ENCODE results near the gene SCNN1B.
"Not testable (repeated sequence)": the region's sequence is repeated elsewhere in the genome, so short reads cannot be mapped to it uniquely, and the experiment has no call there.

Gene SCNN1B

DNA sequence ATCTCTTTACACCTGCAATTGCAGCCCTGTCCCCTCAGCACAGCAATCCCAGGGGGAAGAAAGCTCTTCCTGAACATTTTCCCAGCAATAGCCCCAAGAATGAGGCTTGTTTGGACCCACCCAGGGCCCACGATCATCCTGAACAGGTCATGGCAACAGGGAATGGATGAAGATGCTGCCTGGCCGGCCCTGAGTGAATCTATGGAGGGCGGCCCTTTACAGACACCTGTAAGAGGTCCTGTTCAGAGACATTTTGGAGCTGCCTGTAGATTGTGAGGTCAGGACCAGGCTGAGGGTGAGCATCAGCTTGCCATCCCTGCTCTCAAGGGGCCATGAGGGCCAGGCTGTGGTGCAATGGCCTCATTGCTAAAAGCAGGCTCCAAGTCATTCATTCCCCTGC, 81.8 kb downstream of the SCNN1B start:
- FAIRE-seq: no peak

DNA sequence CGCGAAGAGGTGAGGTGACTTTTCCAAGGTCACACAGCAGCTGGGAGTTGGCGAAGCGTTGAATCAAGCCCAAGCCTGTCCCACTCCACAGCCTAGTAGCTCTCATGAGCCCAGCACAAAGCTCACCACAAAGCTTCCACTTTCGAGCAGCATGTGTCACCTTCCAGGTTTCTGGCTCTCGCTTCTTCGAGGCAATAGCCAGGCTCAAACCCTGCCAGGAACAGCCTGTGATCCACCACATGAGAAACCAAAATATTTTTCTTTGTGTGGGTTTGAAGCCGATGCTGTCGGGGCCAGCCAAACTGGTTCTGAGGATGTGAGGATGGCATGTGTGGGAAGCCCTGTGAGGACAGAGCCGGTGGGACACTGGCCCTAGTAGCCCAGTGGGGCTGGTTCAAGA, 82.8 kb downstream of the SCNN1B start:
- FAIRE-seq: no peak

DNA sequence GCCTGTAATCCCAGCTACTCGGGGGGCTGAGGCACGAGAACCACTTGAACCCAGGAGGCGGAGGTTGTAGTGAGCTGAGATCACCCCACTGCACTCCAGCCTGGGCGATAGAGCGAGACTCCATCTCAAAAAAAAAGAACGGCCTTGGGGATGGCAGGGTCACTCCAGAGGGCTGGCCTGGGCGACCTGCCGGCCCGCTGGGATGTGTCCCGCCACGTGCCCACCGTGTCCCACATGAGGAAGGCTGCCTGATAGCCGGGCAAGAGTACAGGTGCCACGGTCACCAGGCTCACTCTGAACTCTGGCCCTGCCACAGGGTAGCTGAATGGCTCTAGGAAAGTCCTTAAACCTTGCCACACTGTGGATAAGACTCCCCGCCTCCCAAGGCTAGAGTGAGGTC, 83.3 kb downstream of the SCNN1B start:
- no peak for FAIRE-seq

DNA sequence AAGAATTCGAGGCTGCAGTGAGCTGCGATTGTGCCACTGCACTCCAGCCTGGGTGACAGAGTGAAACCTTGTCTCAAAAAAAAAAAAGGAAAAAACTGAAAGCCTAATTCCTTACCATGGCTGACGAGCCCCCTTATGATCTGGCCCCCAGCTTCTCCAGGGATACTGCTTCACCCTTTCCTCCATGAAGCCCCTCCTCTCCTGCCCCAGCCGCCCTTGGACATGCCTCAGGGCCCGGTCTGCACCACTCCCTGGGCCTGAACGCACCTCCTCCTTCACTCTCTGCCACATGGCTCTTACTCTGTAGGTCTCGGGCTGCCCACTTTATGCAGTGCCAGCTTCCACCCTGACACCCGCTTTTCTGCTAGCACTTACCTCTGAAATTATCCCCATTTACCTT, 85.6 kb downstream of the SCNN1B start:
- FAIRE-seq: no peak

DNA sequence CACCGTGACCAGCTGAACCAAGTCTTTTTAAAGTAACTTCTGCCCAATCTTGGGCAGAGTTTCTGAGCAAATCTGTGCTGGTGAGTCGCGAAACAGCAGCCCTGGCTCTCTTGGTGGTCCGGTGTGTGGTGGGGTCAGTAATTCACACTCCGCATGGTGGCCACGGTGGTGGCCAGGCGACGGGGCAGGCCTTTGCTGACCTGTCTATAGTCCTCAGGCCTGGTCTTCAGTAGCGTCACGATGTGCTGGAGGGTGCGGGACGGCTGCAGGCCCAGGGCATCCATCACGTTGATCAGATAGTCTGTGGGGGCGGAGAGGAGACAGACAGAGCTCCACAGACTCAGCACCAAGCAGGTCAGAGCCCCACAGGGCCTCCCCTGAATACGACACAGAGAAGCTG, 86.7 kb downstream of the SCNN1B start:
- no peak for FAIRE-seq

DNA sequence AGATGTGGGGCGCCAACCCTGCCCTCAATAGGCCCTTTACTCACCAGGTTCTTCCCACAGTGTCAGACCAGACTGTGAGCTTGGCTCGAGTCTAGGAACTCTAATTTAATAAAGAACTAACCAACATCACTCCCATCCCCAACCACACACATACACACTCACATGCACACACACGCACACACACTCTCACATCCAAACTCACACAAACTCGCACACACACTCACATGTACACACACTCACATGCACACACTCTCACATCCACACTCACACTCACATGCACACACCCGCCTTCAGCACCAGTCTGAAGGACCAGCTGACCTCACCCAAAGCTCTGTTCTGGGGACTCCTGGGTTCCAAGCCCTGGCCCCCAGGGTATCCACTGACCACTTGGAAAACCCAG, 87.1 kb downstream of the SCNN1B start:
- no peak for FAIRE-seq

DNA sequence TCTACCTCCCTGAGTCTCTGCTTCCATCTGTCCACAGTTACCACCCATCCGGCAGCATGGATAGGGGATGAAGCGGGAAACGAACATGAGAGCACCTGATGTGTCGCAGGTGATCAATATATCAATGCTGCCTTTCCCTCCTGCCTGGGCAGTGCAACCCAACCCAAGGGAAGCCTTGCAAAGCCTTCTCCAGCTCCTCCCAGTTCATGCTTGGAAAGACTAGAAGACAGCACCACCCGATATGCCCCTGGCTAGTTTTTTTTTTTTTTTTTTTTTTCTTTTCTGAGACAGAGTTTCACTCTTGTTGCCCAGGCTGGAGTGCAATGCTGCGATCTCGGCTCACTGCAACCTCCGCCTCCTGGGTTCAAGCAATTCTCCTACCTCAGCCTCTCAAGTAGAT, 87.8 kb downstream of the SCNN1B start:
- not testable (repeated sequence) for FAIRE-seq

DNA sequence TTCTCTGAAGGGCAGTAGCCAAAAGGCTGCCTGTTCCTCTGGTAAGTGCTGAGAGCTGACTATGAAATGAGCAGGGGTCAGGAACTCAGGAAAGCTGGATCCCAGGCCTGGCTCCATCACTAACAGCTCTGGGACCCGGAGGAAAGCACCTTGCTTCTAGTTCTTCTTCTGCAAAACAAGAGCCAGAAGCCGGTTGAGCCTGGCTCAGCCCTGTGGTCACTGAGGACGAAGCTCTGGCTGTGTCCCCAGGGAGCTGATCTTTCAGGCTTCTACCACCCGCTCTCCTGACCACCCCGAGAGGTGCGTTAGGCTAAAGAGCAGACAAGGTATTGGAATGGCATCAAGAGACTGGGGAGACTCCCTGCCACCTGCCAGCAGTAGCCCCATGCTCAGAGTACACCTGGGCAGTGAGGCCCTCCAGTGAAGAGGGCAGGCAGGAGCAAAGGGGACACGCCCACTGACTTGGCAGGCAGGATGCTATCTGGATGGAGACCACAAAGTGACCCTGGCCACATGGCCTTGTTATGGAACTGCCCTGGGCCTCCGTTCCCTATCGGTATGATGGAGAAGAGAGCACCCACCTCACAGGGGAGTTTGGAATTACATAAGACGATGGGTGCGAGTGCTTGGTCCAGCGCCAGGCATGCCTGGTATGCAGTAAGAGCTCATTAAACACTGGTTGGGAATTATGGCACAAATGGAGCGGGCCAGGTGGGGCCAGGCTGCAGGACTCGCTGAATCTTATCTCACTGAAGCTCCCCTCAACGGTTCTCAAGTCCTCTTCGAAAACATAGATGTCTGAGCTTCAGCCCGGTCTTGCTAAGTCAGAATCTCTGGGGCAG, 89.5 kb downstream of the SCNN1B start:
- FAIRE-seq: no peak

DNA sequence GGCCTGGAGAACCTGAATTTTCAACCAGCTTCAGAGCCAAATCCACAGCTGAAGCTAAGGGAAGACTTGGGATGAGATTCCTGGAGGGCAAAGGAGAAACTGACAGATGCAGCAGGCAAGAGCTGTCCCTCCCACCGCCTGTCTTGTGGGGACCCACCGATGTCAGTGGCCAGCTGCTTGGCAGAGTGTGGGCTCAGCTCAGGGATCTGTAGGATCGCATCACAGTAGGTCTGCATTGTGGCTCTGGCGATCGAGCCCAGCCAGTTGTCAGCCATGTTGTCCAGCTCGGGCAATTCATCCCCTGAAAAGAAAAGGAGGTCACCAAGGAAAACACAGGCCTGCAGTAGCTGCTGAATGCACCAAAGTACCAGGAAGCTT, 90.1 kb downstream of the SCNN1B start:
- no peak for FAIRE-seq

DNA sequence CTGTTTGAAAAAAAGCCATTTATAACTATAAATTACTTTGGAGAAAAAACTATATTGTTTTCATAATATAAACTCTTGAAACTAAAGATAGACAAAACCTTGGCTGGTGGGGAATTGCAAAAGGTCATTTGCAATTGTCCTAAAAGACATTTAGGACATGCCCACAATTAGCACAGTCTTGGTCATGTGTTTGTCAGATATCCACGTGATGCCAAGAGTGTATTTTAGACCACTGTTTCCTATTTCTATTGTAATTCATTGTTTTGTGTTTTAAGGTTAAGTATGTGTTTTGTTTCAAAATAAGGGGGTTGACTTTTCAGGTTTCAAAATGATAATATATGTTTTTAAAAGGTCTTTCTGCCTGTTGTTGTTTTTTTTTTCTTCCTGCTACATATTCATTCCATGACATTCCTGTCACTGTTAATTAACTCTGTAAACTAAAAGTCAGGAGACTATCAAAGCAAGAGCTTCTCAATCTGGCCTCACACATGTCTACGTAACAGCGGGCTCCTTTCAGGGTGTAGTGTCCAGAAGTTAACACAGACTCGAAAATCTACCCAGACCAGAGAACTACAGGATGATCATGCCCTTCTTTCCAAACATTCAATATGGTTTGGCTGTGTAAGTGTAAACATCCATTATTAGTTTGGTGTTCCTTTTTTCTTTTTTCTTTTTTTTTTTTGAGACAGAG, 92.2 kb downstream of the SCNN1B start:
- FAIRE-seq: no peak

DNA sequence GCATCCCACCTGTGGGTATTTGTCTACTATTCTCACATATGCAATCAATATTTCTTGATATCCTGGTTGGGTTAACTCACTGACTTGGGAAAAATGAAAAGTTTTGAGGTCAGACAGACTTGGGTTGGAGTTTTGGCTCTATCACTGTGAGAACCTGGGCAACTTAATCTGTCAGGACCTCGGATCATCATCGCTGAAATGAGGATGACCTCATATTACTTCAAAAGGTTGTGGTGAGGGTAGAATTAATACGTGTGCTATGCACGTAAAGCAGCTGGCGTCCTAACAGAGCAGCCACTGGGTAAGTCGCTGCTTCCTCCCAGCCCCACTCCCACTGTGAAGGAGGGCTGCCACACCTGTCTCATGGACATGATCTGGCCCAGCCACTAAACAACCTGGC, 93.6 kb downstream of the SCNN1B start:
- FAIRE-seq: no peak

DNA sequence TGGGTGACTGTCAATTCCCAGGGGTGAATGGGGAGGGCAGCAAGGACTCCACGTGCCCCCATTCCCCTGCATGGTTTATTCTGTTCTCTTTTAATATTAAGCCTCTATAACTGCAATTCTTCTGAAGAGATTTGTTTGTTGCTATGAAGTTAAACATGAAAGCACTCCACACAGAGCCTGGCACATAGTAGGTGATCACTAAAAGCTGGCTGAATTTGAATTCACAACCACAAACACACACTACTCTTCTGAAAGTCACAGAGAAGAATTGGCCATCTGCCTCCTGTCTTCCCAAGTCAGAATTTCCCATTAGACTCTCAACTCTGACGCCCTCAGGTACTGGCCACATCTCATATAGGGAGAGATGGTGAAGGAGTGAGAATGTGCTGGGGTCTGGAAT, 95.4 kb downstream of the SCNN1B start:
- FAIRE-seq: no peak

DNA sequence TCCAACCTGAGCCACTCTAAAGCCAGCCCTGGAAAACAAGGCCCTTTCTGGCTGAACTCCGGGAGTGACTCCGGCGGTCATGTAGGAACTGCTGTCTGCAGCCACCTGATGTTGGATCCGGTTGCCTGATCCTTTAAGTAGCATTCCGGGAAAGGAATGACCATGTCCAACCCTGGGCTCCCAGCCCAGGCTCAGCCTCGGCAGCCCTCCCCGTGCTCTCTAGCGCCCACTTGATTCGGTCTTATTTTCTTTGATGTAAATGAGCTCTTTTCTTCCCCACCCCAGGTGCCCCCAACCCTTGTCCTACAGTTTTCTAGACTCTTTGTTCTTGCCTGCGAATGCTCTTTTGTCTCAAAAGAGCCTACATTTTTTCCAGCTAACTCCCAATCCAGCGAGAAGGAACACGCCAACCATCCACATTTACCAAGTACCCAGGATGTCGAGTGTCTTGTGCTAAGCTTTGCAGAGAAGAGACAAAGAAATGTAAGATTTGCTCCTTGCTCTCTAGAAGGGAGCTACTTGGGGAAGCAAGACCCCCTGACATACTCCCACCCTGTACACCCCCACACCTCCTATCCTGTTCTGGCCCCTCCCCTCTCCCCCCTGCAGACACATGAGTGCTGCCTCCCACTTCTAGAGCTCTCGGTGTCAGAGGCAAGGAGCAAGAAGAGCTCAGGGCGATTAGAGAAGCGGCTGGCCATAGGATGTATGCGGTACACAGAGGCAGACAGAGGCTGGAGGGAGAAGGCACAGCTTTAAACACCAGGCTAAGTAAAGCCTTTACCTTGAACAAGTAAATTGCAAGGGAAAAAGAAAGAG, 97.1 kb downstream of the SCNN1B start:
- no peak for FAIRE-seq

DNA sequence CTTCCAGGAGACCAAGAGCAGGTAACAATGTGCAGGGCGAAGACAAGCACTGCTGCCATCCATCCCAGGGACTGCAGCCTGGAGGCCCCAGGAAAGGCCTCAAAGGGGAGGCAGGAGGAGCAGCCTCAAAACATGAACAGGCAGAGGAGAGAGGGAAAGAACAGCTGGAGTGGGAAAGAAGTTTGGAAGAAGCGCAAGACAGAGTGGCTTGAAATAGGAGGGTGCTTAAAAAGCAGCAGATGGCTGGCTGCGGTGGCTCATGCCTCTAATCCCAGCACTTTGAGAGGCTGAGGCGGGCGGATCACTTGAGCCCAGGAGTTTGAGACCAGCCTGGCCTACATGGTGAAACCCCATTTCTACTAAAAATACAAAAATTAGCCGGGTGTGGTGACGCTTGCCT, 98.3 kb downstream of the SCNN1B start:
- FAIRE-seq: not testable (repeated sequence)

DNA sequence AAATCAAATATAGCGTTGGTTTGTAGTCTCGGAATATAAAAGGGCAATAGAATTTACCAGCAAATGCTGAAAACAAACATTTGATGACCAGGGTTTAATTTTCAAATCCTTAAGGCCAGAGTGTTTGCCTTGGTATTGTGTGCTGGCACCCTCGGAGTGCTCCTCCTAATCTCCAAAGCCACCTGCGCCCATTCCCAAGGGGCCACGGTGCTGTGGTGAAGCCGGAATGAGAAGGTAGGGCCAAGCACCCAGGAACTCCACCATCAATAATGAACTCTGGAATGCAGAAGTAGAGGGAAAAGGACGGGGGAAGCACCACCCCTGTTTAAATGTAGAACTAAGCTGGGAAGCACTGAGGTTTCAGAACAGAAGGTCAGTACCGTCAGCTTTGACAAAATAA, 99.0 kb downstream of the SCNN1B start:
- FAIRE-seq: no peak

DNA sequence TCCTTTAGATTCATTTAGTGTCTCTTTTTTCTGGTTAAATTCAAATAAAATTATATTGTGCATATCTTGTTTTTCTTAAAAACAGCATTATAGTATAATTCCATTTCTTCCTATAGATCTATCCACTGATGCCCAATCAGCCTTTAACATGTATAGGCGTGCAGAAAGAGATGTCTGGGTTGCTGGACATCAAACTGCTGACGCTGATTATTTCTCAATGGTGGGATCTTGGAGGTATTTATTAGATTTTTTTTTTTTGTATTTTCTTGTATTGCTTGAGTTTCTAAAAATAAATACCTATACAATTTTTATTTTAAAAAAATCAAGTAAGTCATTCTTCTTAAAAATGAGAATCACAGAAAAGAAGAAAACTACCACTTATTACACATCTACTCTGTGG, 100.0 kb downstream of the SCNN1B start:
- FAIRE-seq: no peak

DNA sequence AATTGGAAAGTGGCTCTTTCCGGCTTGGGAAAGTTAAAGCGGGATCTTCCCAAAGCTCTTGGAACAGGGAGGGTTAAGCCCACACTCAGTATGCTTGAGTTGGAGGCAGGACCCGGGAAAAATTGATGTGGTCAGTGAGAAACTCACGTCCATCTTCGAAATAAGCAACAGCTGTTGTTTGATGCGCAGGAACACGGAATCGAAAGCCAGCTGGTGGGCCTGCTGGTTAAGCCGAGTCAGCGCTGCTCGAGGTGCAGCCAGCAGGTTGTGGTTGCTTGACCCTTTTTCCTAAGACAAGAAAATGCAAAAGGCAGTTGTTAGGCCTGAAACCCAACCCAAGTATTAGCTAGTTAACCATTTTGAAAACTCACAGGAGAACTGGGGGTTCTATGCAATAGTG, 101.4 kb downstream of the SCNN1B start:
- FAIRE-seq: no peak

DNA sequence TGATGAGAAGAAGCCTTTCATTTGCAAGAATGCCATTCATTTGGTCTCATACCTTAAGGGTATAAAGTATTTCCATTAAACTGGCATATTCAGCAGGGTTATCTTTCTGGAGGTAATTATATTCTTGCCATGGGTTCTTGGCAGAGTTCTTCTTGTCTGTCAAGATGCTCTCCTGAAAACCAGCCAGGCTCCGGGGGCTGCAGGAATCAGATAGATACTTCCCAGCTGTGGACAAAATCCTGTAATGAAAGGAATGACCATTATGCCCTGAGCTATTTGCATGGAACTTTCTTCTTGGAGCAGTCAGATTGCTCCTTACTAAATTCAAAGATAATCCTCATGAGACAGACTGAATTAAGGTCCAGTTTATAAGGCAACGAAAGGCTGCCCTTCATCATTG, 103.9 kb downstream of the SCNN1B start:
- no peak for FAIRE-seq

DNA sequence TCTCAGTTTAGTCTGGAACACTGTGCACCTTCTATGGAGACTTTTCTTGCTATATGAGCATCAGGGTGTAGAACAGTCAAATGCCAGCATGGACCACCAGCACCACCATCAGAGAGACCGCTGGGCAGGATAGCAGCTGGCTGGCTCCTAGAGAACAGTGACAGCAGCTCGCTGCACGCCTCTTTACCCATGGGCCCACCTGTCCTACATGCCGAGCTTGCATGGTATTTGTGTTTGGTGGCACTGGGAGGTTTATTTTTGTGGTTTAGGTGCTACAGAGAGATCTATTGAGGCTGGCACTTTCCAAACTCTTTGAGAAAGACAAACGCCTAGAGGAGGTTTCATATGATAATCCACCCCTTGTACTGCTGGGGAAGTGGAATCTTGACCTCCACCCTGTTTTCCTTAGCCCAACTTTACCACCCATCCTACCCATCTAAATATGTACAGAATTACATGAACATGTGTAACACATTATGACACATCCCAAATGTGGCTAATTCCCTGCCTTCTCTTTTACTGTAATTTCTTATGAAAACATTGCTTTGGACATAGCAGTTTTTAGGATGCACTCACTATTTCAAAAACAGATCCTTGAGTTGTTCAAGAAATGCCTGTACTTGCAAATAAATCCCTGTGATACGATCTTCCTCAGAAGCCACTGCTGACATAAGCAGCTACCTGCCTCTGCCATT, 104.6 kb downstream of the SCNN1B start:
- no peak for FAIRE-seq

DNA sequence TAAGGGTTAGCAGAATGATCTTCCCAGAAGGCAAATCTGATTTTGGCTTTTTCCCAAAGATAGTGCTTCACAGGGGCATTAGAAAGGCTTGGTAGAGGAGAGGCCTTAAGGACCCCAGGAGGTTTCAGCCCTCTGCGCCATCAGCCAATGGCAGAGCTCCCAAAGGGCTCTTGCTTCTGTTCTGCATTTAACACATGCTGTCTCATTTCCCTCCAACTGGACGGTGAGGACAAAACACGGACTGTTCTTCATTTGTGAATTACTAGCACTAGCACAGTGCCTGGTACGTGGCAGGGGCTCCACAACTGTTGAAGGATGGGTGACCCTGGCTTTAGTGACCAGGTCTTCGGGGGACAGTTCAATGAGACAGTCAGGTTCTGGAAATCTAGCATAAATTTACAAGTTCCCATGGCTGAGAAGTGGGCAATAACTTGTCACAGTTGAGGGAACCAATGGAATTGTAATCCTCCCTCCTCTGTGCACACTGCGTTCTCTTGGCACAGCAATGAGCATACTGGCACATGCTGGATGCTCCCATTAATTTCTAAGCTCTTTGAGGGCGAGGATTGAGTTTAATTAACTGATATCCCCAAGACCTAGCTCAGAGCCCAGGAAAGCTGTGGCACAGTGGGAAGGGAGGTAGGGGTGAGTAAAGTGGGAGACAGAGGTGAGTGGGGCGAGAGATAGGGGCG, 105.5 kb downstream of the SCNN1B start:
- FAIRE-seq: no peak

DNA sequence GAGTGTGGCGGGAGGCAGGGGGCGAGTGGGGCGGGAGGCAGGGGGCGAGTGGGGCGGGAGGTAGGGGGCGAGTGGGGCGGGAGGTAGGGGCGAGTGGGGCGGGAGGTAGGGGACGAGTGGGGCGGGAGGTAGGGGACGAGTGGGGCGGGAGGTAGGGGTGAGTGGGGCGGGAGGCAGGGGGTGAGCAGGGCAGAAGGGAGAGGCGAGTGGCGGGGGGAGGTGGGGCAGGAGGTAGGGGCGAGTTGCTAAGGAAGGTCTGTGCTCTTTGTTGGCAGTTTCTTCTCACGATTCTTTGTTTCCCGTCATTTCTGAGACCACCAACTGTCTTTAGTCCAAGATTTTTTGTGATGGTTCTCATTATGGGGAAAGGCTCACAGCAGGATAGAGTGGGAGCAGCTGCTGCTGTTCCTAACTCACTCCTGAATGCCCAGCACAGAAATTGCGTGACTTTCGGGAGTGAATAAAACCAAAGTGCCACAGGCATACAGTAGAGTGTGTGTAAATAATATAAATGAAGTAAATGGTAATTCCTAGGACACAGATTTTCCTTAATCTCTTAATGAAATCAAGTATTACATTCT, 106.2 kb downstream of the SCNN1B start:
- FAIRE-seq: no peak

DNA sequence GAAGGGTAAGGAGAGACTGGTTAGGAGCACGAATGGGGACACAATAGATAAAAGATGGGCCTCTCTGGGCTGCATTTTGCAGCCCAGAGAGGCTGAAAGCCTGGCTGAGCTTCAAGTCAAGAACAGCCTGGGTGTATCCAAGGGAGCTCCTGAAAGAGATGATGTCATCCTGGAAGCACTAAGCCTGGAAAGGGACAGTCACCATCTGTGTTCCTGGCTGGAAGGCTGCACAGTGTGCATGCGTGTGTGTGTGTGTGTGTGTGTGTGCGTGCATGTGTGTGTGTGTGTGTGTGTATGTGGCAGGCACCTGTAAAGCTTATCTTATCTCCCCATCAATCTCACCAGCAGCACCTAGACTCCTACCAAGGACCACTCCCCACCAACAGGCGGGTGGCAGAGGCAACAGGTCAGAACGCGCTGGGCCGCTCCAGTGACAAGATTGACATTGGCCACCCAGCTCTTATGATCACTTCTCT, 106.8 kb downstream of the SCNN1B start:
- no peak for FAIRE-seq

Measured in G401.6 (cell line).